Measurements from ENCODE around the gene ACMSD.

- no peak for TF ChIP-seq CTCF (IDR thresholded peaks at IDR 0.05)
- TF ChIP-seq POLR2A (IDR thresholded peaks at IDR 0.05): no peak
These were observed 2.9 kb upstream of the ACMSD start for GRCh38 chr2:134835471-134835870.

Measured in gastroesophageal sphincter (tissue), 3 donors.